Measurements from ENCODE around the gene TAF13. TPM values are rescaled to one million over a fixed set of nuclear protein-coding genes. Genes with fewer than 3 reads are reported as not detected.

TAF13 gene, protein sequence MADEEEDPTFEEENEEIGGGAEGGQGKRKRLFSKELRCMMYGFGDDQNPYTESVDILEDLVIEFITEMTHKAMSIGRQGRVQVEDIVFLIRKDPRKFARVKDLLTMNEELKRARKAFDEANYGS
- total RNA-seq = 68.0 TPM

DNA sequence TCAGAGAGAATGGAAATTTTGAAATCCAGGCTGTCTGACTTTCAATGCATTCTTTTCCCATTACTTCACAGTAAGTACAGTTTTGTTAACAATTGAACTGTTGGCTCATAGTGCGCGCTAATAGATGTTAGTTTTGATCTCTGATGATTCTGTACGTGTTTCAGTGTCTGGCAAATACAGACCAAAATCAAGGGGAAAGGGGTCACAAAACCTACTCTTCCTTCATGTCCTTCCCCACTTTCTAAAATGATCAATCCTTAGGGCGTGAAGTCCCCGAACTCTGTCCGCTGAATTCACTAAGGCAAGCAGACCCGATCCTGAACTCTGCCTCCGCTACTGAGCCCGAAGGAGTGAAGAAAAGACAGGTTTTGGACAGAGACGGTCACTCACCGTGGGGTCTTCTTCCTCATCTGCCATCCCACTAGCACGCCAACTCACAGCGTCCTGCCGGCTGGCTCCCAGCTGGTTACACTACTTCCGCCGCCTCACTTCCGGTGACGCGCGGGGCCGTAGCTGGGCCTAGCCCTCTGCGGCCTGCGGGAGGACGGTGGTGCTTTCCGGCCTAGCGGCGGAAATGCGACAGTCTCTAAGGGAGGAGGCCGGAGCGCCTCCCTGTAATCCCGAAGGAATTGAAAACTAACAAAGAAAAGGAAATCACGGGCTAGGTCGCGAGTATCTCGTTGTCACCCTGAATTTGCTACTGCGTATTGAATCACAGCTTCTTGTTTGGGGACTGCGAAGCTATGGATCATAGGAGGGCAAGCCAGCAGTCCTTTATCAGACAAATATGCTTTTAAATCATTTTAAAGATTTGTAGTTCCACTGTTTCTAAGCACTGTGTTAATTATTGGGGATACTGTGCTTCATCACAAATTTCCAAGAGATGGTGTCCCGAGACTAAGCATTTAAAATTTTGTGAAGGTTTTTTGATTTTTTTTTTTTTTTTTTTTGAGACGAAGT, at the start of gene TAF13:
TAF13 (minus strand) TSS at position 473 of the 960 bp plus-strand sequence; CDS start at position 417, 56 bp downstream.
- peak; percentile 98 for DNase-seq

DNA sequence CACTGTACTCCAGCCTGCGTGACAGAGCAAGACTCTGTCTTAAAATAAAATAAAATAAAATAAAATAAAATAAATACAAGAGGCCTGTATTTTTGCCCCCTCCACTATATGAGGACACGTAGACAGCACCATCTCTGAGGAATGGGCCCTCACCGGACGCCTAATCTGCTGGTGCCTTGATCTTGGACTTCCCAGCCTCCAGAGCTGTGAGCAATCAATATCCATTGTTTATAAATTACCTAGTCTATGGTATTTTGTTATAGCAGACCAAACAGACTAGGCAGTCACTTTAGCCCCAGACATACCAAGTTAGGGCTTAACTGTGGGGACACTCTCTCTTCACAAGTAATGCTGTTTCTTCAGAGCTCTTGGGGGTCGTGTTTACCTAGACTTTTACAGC, 44.6 kb upstream of the TAF13 start:
- no peak for DNase-seq

DNA sequence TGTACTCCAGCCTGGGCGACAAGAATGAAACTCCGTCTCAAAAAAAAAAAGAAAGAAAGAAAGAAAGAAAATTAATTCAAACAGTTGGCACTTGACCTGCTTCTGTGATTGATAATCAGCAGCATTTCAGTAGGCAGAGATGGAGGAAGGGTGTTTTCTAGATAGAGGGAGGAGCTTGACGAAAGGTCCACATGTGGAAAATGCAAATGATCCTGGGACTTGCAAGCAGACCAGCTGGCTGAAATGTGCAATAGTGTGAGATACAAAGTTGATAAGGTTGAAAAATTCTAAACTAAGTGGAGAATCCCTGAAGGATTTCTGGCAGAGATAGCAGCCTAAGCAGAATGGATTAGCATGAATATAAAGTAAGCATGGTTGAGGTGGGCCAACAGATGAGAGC, 42.3 kb upstream of the TAF13 start:
- DNase-seq = no peak

DNA sequence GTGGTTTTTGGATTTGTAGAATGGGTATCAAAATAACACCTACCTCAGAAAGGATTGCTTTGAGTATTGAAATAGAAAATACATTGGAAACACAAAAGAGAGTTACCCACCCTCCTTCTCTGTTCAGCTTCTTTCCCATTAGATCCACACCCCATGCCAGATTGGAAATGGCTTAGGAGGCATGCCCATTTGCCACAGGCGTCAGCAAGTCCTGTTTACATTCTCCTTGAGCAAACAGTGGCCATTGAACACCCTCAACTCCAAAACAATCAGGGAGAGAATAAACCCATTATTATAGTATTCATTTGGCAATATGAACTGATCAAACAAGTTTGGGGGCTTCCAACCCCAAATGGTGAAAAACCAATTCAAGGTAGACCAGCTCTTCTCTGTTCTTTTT, 40.5 kb upstream of the TAF13 start:
- DNase-seq = no peak

DNA sequence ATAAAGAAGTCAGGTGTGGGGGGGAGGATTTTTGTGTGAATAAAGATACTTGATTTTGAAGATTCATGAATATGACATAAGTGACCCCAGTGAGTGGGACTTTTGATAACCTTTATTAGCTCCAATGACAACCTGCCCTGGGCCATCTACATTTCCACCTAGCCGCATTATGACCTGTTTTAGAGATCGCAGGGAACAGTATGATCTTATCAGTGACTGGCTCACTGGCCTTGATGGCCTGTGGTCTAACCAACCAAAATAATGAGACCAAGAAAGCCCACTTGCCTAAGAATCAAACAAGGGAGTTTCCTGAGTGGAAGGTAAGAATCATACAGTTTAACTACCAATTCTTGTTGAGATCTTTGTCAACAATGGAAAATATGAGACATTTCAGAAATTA, 39.9 kb upstream of the TAF13 start:
- DNase-seq = no peak

DNA sequence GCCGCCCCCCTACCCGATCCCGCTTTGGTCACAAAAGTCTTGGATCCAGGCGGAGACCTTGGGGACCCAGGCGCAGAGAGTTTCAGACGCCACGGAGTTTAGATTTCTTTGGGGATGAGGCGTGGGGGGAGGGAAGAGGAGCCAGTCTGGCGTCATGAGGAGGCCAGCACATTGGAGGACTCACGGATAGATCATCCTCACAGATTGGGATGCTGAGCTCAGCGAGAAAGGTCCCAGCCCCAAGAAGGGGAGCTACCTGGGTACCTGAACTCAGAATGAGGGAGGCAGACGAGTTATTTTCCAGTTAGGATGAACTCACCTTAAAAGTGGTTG, 38.5 kb upstream of the TAF13 start:
- no peak for DNase-seq

DNA sequence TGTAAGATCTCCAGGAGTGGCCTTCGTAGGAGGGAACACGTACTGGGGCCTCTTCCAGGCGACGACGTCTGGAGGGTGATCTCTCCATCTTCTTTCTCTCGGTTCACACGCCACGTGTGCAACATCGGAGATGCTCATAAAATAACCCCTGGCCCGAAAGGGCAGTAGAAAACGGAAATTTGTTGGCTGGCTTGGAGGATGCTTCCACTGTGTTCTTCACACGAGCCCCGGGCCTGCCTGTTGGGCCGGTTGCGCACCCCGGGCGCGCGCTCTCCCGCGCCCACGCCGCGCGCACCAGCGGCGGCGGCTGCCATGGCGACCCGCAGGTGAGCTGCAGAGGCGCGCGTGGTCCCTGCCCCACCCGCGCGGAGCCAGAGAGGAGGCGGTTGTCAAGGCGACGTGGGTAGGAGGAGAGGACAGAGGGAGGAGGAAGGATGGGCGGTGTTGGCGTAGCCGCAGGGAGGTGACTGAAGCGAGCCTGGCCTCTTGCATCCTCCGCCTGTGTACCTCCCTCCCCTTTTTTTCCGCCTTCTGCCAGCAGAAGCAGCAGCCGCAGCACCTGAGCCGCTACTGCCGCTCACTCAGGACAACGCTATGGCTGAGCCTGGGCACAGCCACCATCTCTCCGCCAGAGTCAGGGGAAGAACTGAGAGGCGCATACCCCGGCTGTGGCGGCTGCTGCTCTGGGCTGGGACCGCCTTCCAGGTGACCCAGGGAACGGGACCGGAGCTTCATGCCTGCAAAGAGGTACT, 38.0 kb upstream of the TAF13 start, which contains the start of gene ELAPOR1:
ELAPOR1 (plus strand) TSS at position 526 of the 752 bp plus-strand sequence; CDS start at position 595, 69 bp downstream.
- DNase-seq = peak; percentile 57

DNA sequence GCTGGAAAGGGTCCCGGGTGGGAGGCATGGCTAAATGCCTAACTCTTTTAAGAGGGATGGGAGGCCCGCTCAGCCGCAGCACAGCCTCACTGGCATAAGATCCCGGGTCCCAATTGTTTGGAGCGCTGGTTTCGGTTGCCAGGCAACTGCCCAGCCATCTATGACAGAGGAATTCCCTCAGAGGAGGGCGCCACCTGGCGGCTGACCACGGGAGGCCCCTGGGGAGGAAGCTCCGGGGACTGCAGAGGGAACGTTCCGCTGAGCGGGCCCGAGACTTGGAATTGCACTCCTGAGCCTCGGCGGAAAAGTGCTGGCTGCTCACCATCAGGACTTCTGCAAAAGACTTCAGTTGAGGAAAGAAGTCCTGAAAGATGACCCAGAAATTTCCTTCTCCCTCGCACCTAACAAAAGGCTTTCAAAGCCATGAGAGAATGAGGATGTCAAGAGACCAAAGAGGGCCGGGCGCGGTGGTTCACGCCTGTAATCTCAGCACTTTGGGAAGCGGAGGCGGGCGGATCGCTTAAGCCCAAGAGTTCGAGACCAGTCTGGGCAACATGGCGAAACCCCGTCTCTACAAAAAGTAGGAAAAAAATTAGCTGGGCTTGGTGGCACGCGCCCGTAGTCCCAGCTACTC, 37.0 kb upstream of the TAF13 start:
- peak; percentile 94 for DNase-seq

DNA sequence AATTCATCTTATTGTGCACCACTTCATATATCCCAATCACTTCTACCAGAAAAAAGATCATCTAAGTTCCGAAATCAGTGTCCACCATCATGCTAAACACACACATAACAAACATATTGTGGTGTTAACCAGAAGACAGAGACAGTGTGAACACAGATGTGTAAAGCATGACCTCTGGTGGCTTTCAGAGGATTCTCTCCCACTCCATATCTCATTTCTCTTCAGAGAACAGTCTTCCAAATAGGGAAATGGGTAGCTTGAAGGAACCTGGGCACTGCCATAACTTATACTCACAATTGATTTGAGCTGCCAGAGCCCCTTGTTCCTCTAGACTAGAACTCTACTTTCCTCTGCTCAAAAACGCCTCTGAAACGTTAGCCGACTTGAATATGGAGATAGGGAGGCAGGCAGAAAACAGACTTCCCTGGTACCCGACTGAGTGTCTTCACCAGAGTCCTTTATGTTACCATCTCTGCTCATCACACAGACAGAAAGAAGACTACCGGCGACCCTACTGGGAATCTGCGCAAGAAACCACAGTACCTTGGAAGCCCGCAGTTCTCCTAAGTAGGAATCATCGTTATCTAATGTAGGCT, 36.4 kb upstream of the TAF13 start:
- peak; percentile 28 for DNase-seq

DNA sequence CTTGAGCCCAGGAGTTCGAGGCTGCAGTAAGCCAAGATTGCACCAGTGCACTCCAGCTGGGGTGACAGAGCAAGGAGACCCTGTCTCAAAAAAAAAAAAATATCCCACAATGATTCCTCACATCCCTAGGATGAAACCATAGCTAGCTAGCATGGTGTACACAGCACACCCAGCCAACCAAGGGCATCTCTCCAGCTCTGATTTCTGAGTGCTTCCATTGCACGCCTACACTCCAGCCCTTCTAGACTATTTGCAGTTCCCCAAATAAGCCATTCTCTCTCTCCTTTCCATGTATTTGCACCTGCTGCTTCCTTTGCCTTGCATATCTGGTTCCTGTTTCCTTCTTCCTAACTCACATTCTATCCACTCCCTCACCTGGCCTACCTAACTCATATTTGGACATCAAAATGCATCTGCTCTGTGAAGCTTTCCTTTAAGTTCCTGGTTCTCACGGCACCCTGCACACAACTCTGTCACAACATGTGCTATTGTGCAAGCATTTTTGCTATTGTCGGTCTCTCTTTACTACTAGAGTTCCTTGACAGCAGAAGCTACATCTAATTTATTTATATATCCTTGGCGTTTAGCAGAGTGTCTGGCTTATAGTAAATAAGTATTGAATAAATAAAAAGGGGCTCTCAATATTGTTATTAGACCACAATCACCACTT, 35.7 kb upstream of the TAF13 start:
- DNase-seq = no peak

DNA sequence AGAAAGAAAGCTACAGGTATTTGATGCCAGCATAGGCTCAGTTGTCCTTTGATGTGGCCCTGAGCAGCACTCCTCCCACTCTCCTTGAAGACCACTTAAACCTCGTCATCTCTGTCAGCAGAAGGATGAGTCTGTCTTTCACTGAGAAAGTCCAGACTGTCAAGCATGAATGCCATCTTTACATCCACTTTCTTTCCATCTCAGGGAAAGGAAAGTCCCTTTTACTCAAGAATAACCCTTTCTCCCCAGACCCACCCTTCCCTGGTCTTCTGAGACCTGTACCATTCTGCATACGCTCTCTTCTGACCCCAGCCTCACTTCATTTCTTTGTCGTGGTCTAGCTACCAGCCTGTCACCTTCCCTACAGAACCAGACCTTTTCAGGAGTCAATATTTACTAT, 34.1 kb upstream of the TAF13 start:
- DNase-seq = no peak

DNA sequence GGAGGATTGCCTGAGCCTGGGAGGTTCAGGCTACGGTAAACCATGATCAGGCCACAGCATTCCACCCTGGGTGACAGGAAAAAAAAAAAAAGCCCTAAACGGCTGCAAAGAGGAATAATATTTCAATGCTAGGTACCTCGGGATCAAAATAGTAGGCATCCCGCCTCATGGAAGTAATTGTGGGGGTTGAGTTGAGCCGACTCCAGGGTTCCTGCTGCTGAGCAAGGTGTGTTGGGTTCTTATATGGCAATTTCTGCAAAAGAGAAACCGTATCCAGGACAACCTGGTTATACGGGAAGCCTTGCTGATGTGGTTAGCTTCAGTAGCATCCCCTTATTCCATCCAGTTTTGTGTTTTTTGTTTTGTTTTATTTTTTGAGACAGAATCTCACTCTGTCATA, 32.0 kb upstream of the TAF13 start:
- no peak for DNase-seq

DNA sequence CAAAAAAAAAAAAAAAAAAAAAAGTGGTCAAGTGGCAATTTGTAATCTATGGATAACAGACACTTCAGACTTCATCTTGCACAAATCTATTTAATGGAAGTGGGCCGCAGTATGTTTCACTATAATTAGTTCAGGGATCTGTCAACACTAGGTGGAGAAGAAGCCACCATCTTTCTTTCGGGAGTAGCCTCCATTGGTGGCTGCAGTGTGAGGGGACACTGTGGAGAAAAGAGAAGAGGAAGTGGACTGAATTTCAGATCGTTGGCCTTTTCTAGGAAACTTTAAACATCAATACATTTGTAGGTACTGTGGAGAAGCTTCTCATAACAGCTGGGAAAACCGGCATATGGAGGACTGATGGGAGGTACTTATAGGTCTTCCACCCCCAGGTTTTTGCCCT, 30.1 kb upstream of the TAF13 start:
- DNase-seq = no peak

DNA sequence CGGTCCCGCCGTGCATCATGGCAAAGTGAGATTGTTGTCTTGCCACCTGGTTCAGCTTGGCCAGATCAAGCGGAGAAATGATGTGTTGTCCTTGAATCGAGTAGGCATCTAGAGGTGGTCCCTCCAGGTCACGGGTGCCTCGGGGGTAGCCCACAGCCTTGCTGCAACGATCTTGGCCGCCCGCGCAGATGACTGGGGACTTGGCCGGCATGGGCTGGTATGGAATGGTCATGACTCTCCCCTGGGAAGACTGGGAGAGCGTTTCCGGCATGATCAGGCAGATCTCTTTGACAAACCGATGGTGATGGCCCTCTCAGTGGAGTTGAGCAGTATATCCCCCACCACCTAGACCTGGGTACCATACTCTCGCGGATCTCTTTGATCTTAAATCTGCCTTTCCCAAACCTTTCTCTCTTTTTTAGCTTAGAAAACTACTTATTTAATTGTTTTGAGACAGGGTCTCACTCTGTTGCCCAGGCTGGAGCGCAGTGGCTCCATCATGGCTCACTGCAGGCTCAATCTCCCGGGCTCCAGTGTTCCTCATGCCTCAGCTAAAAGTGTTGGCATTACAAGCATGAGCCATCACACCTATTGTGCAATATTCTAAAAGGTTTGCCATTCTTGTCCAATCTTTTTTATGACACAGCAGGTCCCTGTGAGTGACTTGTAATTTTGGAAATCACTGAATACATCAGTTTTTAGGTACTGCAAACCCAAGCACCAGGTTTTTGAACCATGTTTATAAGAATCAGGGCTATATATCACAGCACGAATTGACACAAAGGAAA, 28.8 kb upstream of the TAF13 start:
- DNase-seq = no peak

DNA sequence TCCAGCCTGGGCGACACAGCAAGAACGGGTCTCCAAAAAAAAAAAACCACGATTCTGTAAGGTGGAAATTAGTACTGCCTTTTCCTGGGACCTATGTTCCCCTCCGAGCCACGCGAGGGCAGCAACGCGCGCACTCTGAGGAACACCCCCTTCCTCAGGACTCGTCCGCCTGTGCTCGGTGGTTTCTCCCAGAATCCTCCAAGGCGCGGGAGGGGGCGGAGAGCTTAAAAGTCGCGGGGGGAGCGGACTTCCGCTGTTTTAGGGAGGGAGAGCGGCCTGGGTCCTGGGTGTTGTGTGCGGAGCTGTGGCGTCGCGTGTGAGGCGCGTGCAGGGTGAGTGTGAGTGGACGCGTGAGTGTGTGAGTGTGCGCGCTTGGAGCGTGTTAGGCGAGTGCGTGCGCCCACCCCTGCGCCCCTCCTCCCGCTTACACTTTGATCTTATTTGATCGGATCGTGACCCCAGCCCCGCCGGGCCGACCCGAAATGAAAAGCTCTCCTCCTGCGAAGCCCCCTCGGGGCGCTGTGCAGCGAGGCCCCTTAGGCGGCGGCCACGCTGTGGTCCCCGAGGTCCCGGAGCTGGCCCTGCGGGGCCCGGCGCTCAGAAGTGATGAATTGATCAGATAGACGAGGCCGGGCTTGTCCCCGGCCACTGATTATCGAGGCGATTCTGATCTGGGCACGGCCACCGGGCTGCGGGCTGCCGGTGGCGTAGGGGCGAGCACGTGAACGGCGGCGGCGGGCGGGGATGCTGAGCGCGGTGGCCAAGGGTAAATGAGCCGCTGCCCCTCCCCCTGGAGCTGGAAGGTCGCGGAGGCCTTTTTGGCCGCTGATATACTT, 24.4 kb upstream of the TAF13 start:
- peak; percentile 99 for DNase-seq

DNA sequence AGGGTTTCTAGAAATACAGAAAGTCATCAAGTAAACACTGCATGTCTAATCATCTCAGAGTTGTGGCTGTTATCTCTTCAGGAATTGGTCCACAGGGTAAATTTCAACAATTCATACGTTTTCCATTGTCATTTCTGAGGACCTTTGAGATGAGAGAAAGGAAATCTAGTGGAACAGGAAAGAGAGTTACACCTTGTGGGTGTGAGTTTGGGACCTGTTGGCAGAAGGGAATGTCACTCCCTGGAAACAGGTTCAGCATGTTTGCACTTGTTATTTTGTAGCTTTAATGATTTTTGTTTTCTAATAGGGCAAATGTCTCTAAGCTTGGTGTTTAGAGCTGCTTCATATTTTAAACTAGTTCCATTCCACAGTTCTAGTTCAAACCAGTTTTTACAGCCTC, 20.3 kb upstream of the TAF13 start:
- DNase-seq = peak; percentile 33

DNA sequence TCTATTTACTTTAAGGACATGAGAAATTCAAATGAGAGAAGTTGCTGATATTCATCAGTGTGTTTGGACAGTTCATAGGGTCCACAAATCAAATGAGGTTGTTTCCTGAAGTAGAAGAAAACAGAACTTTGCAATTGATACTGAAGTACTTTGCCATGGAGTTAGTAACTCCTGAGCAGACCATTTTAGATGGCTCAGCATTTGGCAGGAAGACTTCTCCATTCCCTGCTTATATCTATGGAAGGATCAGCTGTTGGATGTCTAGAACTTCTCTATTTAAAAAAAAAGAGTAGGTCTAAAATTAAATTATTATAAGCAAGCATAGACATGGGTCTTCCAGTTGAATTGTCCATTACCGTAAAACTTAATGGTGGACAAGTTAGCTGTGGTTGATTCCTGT, 19.8 kb upstream of the TAF13 start:
- no peak for DNase-seq

DNA sequence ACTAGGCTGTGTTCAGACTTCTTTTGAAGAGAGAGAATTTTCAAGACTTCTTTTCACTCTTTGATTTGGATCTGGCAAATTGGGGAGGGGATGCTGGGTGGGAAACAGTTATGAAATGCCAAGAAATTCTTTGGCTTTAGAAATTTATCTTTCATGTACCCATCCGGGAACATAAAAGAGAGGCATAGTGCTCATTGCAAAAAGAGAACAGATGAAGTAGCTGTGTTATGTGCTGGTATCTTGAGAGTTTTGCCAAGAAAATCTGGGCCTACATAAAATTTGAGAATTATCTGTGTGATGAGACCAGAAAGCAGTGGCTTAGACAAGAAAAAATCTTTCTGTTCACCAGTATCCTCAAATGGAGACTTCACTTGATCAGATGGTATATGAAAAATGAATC, 19.1 kb upstream of the TAF13 start:
- DNase-seq = no peak

DNA sequence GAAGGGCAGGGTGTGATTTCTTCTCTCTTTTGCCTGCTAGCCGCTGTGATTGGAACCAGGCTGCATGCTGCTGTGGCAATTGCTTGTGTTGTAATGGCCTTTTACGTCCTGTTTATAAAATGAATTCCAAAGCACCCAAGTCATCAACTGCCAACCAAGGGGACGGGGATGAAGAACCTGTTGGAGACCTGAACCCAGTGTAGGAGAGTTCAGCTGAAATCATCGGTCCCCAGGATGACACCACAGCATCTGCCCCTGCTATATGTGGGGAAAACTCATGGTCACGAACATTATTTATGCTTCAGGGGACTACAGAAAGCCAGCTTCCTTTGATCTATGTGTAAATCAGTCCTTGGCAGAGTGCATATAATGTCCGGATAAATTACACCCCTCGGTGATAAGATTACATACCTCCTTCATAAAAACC, 18.6 kb upstream of the TAF13 start:
- DNase-seq = no peak

DNA sequence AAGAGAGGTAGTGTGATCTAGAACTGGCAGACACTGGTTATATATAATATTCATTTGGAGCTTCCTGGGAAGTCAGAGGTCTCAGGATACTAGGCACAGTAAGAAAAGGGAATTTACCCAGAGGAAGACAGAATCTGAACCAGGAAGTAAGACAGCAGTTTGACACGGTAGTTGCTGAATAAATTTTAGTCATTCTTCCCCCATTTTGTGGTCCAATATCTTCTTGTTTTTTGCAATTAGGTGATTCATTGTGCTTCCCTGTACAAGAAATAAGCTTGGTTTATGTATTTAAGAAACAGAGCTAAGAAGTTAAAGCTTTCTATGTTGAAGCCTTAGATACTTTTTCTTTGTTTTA, 16.0 kb upstream of the TAF13 start:
- DNase-seq = peak; percentile 15
